GM19023 (cell line): ENCODE measurements around the gene BRME1.

ENCODE experiments used
- ATAC-seq: cut with Tn5 transposase; IDR thresholded peaks from one replicate; pipeline ENCODE4 v1.9.1; 2021; ENCODE audit warnings: mild to moderate bottlenecking, moderate library complexity; ENCODE audit not compliant: unreplicated experiment

Gene BRME1

DNA sequence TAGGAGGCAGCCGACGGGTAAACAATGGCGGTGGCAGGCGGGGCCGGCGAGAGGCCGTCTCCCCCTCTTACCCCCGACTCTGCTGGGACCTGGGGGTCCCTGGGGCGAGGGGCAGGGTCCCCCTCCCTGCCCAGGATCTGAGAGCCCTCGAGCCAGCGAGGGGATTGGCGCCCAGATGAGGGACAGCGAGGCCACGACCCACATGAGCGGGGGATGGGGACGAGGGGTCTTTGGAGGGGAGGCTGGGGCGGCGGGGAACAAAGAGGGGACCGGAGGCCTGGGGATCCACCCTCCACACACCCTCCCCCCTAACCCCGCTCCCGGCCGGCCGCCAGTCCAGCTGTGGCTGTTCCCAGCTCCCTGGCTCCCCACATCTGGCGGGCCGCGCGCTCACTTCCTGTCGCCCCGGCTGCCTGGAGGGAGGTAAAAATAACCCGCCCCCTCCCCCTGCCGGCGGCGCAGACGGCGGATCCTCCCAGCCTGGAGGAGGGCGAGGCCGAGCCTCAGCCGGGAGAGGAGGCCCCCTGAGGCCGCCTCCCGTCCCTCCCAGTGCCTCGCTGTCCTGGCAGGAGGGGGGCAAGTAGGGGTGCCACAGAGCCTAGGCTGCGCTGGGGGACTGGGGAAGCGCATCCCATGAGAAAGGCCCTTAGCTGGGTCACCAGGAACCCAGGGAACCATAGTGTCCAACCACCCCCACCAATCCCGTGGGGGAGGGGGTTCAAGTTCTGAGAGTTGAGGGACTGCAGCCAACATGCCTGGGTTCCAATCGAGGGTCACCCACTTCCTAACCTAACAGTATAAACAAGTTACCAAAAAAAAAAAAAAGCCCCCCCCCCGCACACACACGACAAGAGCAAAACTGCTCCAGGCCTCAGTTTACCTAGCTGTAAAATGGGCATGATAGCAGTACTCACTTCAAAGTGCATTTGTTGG, 58.2 kb downstream of the BRME1 start:
- ATAC-seq = peak; percentile 2

GRCh38 chr19:13846557-13847406, 59.1 kb downstream of the BRME1 start:
- ATAC-seq = peak; percentile 51

DNA sequence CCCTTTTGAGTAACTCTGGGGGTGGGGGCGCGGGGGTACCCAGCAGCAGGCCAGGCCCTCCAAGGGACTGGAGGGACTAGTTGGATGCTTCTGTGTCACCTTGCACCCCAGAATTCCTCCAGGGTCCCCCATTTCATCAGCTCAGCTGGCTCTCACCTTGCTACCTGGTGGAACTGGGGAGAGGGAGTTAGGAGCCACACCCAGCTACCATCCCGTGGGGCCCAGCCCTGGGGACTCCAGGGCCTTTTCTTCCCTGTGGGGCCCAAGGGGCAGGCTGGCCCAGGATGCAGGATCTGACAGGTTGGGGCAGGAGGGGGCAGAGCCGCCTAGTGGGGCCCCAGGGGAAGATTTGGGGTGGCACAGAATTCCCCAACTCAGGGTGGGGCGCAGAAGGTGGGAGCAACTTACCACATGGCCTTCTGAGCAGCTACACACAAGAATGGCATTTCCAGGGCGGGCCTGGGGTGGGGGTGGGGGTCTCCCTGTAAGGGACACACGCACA, 61.7 kb downstream of the BRME1 start:
- ATAC-seq = no peak

- no peak for ATAC-seq
Observed at GRCh38 chr19:13843104-13843921, 62.6 kb downstream of the BRME1 start.

- no peak for ATAC-seq
Observed at GRCh38 chr19:13842291-13843103, 63.4 kb downstream of the BRME1 start.

DNA sequence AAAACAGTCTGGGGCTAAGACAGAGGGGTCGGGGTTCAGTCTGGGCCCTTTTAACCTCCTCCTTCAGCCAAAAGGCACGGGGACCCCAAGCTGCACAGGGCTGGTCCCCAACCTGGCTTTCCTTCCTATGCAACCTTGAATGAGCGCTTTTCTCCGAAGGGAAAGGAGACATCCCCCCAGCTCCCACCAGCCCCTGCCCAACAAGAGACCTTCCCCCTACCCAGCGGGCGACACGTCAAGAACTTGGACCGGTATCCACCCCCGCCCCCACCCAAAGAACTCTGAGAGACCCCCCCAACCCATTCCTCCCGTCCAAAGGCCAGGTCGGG, 64.0 kb downstream of the BRME1 start:
- no peak for ATAC-seq

DNA sequence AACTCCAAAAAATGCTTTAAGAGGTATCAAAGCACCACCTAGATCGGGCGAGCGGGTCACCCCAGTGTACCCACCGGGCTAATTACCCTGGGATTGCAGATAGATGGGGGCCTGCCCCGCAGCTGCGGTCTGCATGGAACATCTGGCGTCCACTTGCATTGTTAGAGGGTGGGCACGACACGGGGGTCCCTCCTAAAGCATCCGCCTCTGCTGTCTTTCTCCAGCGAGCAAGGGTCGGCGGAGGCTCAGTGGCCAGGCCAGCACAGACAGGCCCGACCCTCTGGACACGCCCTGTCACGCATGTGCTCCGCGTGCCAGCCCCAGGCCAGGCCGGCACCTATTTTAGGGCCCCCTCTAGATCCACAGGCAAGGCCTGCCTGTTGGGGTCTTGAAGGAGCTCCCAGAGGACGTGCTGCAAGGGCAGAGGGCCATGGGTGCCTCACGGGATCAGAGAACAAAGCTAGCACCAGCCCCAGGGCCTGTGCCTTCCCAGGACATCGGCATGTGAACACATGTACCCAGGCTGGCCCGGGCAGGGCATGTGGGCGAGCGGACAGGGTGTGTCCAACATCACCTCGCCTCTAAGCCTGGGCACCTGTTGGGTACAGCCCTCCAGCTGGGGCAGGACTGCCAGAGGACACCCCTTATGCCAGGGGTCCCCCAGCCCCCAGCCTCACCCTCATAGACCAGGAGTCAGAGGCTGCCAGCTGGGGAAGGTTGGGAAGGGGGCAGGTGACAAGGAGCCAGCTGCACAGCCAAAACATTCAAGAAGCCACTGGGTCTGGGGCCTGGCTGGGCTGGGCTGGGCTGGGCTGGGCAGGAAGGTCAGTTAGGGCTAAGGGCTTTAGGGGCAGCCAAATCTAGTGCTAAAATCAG, 64.6 kb downstream of the BRME1 start:
- no peak for ATAC-seq

DNA sequence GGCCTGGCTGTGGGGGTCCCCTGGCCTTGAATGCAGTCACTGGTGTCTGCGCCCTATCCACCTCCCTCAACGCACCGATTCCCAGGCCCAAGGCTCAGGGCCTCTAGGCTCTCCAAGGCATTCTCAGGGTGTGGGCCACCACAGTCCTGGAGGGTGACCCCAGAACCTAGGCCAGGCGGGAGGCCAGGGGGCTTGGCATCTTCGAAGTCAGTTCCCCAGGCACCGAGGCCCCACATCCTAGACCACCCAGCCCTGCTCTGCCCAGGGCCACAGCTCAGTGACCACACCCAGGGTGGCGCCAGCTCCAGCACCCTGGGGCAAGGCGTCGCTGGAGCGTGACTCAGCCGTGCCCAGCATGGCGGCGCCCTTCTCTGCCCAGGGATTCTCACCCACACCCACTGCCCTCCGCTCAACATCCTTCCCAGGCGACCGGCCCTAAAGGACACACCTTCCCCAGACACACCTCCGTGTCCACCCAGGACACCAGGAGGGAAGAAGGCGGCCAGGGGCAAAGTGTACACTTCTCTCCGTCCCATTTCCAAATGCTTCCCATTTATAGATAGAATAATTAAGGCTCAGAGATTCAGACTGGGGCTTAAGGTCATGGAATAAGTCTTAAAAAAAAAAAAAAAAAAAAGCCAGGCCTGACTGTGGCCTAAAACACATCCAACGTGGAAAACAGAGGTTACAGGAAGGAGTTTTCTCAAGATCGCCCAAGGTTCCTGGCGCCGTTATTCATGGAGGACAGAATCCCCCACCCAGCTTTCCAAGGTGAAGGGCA, 65.4 kb downstream of the BRME1 start:
- ATAC-seq = no peak

GRCh38 chr19:13839938-13840304, 66.0 kb downstream of the BRME1 start:
- ATAC-seq = no peak

DNA sequence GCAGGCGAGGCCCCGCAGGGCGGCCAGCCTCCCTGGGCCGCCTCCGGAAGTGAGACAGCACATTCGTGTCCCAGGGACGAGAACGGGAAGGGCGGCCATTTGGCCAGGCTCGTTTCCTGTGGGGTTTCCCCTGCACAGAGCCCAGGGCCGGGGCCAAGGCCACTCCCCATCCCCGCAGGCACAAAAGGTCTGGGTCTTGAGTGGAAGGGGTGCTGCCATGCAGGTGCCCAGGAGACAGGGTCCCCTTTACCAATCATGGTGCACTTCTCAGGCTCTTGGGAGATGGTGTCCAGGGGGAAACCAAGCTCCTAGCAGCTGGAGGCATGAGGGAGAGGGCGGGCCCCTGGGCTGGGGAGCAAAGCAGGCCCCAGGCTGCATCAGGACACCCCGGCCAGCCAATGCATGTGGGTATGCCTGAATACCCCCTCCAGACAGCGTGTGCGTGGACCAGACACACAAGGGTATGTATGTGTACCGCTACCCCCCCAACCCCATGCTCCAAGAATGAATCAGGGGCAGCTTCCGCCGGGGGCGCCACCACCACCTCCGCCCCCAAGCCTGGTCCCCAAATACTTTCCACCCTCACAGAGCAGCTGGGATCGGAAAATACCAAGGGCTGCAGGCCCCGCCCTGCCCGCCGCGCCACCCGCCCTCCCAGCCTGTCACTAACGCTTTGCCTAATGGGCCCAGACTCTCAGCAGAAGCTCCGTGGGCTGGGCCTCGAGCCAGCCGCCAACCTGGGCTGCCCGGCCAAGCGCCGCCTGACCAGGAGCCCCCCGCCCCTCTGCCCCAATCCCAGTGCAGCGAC, 66.6 kb downstream of the BRME1 start:
- ATAC-seq = peak; percentile 37

DNA sequence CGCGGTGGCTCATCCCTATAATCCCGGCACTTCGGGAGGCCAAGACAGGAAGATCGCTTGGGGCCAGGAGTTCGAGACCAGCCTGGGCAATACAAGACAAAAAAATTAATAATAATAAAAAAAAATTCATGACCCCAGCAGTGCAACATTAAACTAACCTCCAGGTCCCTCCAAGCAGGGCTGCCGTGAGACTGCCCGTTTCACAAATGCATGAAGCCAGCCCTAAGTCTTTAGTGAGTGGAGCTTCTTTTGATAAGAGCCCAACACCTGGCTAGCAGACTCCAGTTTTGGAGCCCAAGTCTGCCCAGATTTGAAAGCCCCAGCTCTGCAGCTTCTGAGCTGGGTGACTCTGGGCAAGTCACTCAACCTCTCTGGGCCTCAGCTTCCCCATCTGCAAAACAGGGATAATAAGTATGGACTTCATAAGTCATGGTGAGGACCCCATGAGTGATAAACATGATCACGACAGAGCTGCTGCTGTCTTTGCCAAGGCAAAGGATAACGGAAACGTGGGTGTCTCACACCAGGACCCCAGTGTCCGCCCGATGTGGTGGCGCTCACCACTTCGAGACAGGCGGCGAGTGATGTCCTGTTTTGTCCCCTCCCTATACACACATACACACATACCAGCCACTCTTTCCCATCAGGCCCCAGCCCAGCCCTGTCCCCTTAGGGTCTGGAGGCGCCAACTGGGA, 67.3 kb downstream of the BRME1 start:
- ATAC-seq = no peak

GRCh38 chr19:13835791-13836723, 69.9 kb downstream of the BRME1 start:
- ATAC-seq = no peak

- no peak for ATAC-seq
Observed at GRCh38 chr19:13834244-13835069, 71.5 kb downstream of the BRME1 start.

DNA sequence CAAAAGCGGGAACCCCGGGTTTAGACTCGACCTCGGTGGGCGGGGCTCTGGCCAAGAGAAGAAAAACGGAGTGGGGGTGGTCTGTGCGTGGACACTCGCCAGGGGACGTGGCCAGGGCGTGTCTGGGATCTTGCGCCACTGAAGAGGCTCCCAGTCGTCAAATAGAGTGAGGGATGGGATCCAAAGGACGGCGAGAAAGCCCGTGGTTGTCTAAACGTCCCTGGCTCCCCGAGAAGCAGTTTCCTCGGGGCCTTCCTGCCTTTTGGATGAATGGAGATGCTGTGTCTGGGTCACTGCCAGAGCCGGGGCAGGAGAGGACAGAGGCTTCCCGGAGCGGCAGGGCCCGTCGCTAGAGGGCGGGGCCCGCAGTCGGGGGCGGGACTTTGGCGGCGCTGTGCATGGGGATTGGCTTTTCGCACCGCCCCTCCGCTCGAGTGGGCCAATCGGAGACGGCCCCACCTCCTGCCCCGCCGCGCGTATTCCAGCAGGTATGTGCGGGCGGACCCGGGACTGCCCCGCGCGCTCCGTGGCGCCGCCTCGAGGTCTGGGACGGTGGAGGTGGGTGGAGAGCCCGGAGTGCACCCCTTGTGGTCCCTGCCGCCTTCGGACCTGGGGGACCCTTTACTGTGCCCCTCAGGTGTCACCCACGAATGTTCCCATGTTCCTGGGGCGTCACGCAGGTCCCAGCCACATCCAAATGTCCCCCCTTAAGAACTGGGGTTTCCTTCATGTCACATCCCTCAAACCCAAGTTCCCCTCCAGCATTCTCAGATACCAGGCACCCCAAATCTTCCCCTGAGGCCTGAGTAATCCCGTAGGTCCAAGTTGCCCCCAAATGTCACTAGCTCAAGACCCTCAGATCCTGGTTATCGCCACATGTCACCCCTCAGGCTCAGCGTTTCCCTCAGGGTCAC, 72.3 kb downstream of the BRME1 start:
- ATAC-seq = peak; percentile 85
